ENCODE results near the gene BAMBI.

BAMBI gene, protein sequence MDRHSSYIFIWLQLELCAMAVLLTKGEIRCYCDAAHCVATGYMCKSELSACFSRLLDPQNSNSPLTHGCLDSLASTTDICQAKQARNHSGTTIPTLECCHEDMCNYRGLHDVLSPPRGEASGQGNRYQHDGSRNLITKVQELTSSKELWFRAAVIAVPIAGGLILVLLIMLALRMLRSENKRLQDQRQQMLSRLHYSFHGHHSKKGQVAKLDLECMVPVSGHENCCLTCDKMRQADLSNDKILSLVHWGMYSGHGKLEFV

GRCh38 chr10:28676968-28677887 is at the start of gene BAMBI:
Gene BAMBI, plus strand, starts transcription at chr10:28677521. Its CDS starts 377 bp downstream, at chr10:28677898.
- Histone ChIP-seq H3K36me3 (ENCODE audit: control insufficient read depth in 5 of 5, insufficient read depth in 5 of 5, low read length in 5 of 5) (peaks cover 0 to 4% (median 0%) of the 10 kb centered on the region in 5 donors), H3K4me1 (ENCODE audit: control insufficient read depth in 5 of 5, insufficient read depth in 5 of 5, low read length in 5 of 5) (peaks cover 0 to 46% (median 44%) of the 10 kb centered on the region in 5 donors), H3K27ac (ENCODE audit: low read depth, low read length) (no peak within 1 kb of the TSS), H3K9me3 (ENCODE audit: control insufficient read depth in 5 of 5, low read length in 5 of 5) (no peaks in the 10 kb centered on the region), H3K27me3 (ENCODE audit: control insufficient read depth in 5 of 5, insufficient read depth in 4 of 5, low read length in 5 of 5) (peaks cover 0 to 9% (median 4%) of the 10 kb centered on the region in 5 donors), H3K4me3 (ENCODE audit: low read depth in 1 of 5, low read length in 5 of 5) (peak within 1 kb of the TSS; percentile 67 to 88 (median 71)), H3K9ac (ENCODE audit: low read length in 5 of 5) (peak within 1 kb of the TSS in 4 of 5 donors; percentile 64 to 78 (median 66))

DNA sequence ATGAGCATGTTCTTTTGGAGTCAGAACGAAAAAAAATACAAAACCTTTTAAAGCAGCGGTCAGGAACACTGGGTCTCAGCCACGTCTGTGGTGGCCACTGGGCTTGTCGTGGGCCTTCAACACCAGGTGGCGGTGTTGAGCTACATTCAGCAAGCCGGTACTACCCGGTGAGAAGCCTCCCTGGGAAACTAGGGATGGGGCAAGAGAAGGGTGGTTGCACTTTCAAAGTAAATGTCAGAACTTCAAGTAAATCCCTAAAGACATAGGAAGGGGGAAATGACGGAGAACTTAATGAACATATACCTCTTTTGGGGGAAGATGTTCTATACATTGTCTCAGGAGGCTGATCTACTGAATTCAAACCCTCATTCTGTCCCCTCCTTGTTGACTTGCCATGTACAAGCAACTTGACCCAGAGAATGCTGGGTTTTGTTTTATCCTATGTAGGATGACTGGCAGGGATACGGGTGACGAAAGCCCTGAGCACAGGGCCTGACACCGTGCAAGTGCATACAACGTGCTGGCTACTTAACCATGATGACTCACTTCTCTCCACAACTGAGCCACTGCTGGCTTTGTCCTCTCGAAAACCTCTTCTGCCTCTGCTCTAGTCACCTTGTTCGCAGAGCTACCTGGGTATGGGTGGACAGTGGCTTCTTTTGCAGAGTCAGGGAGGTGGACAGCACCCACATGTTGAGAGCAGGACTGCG is 49.0 kb upstream of the BAMBI start:
- no peak overlapping the region for H3K9ac ChIP-seq (ENCODE audit: low read length in 5 of 5)
- H3K27ac ChIP-seq (ENCODE audit: low read depth, low read length): no peak overlapping the region
- H3K36me3 ChIP-seq (ENCODE audit: control insufficient read depth in 5 of 5, insufficient read depth in 5 of 5, low read length in 5 of 5): peaks cover 0 to 4% (median 0%) of the 10 kb centered on the region in 5 donors
- peaks cover 0 to 3% (median 0%) of the 10 kb centered on the region in 5 donors for H3K4me1 ChIP-seq (ENCODE audit: control insufficient read depth in 5 of 5, insufficient read depth in 5 of 5, low read length in 5 of 5)
- H3K4me3 ChIP-seq (ENCODE audit: low read depth in 1 of 5, low read length in 5 of 5): no peak overlapping the region
- no peaks in the 10 kb centered on the region for H3K9me3 ChIP-seq (ENCODE audit: control insufficient read depth in 5 of 5, low read length in 5 of 5)
- peaks cover 3 to 19% (median 6%) of the 10 kb centered on the region in 5 donors for H3K27me3 ChIP-seq (ENCODE audit: control insufficient read depth in 5 of 5, insufficient read depth in 4 of 5, low read length in 5 of 5)

GRCh38 chr10:28631896-28632583 is 45.3 kb upstream of the BAMBI start:
- Histone ChIP-seq H3K27me3 (ENCODE audit: control insufficient read depth in 5 of 5, insufficient read depth in 4 of 5, low read length in 5 of 5) (peaks cover 3 to 17% (median 6%) of the 10 kb centered on the region in 5 donors), H3K36me3 (ENCODE audit: control insufficient read depth in 5 of 5, insufficient read depth in 5 of 5, low read length in 5 of 5) (no peaks in the 10 kb centered on the region), H3K4me3 (ENCODE audit: low read depth in 1 of 5, low read length in 5 of 5) (no peak overlapping the region), H3K4me1 (ENCODE audit: control insufficient read depth in 5 of 5, insufficient read depth in 5 of 5, low read length in 5 of 5) (peaks cover 0 to 3% (median 0%) of the 10 kb centered on the region in 5 donors), H3K9ac (ENCODE audit: low read length in 5 of 5) (no peak overlapping the region), H3K27ac (ENCODE audit: low read depth, low read length) (no peak overlapping the region), H3K9me3 (ENCODE audit: control insufficient read depth in 5 of 5, low read length in 5 of 5) (no peaks in the 10 kb centered on the region)

GRCh38 chr10:28632584-28632945 is 44.8 kb upstream of the BAMBI start:
- Histone ChIP-seq H3K9me3 (ENCODE audit: control insufficient read depth in 5 of 5, low read length in 5 of 5) (peaks cover 0 to 2% (median 0%) of the 10 kb centered on the region in 5 donors), H3K36me3 (ENCODE audit: control insufficient read depth in 5 of 5, insufficient read depth in 5 of 5, low read length in 5 of 5) (no peaks in the 10 kb centered on the region), H3K27ac (ENCODE audit: low read depth, low read length) (no peak overlapping the region), H3K9ac (ENCODE audit: low read length in 5 of 5) (no peak overlapping the region), H3K27me3 (ENCODE audit: control insufficient read depth in 5 of 5, insufficient read depth in 4 of 5, low read length in 5 of 5) (peaks cover 3 to 15% (median 6%) of the 10 kb centered on the region in 5 donors), H3K4me1 (ENCODE audit: control insufficient read depth in 5 of 5, insufficient read depth in 5 of 5, low read length in 5 of 5) (peaks cover 0 to 3% (median 0%) of the 10 kb centered on the region in 5 donors), H3K4me3 (ENCODE audit: low read depth in 1 of 5, low read length in 5 of 5) (no peak overlapping the region)

DNA sequence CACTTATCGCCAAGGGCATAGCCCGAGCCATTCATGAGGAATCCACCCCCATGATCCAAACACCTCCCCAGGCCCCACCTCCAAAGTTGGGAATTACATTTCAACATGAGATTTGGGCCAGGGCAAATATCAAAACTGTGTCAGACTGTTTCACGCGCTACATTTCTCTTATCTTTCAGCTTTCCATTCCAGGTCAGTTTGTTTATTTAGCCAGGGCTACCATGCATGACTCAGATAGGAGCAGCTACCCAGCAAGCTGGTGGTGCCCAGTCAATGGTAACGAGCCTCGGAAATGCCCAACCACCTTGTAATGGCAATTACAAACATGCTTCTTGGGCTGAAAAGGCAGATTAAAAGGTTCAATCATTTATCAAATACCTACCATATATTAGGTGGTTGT is 43.6 kb upstream of the BAMBI start:
- no peak overlapping the region for H3K27ac ChIP-seq (ENCODE audit: low read depth, low read length)
- no peak overlapping the region for H3K9ac ChIP-seq (ENCODE audit: low read length in 5 of 5)
- peaks cover 0 to 5% (median 0%) of the 10 kb centered on the region in 5 donors for H3K9me3 ChIP-seq (ENCODE audit: control insufficient read depth in 5 of 5, low read length in 5 of 5)
- peaks cover 3 to 13% (median 6%) of the 10 kb centered on the region in 5 donors for H3K27me3 ChIP-seq (ENCODE audit: control insufficient read depth in 5 of 5, insufficient read depth in 4 of 5, low read length in 5 of 5)
- H3K4me1 ChIP-seq (ENCODE audit: control insufficient read depth in 5 of 5, insufficient read depth in 5 of 5, low read length in 5 of 5): no peaks in the 10 kb centered on the region
- no peaks in the 10 kb centered on the region for H3K36me3 ChIP-seq (ENCODE audit: control insufficient read depth in 5 of 5, insufficient read depth in 5 of 5, low read length in 5 of 5)
- H3K4me3 ChIP-seq (ENCODE audit: low read depth in 1 of 5, low read length in 5 of 5): no peak overlapping the region

DNA sequence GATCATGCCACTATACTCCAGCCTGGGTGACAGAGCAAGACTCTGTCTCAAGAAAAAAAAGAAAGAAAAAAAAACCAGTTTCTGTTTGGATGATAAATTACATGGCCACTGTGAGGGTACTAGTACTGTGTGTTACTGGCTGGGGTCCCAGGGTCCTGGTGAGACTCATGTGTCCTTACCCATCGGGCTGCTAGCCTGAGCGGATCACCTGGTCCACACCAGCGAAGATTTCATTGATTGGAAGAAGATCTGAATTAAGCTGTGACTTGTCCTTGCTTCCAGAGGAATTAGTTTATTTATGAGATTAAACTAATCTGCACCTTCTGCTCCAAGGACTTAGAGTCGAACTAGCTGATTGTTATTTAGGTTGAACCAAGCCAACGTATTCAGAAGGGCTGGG is 40.0 kb upstream of the BAMBI start:
- Histone ChIP-seq H3K27me3 (ENCODE audit: control insufficient read depth in 5 of 5, insufficient read depth in 4 of 5, low read length in 5 of 5) (no peaks in the 10 kb centered on the region), H3K27ac (ENCODE audit: low read depth, low read length) (no peak overlapping the region), H3K4me1 (ENCODE audit: control insufficient read depth in 5 of 5, insufficient read depth in 5 of 5, low read length in 5 of 5) (no peaks in the 10 kb centered on the region), H3K9ac (ENCODE audit: low read length in 5 of 5) (no peak overlapping the region), H3K4me3 (ENCODE audit: low read depth in 1 of 5, low read length in 5 of 5) (no peak overlapping the region), H3K9me3 (ENCODE audit: control insufficient read depth in 5 of 5, low read length in 5 of 5) (peaks cover 0 to 6% (median 0%) of the 10 kb centered on the region in 5 donors), H3K36me3 (ENCODE audit: control insufficient read depth in 5 of 5, insufficient read depth in 5 of 5, low read length in 5 of 5) (no peaks in the 10 kb centered on the region)

GRCh38 chr10:28638392-28638791 is 38.9 kb upstream of the BAMBI start:
- H3K4me3 ChIP-seq (ENCODE audit: low read depth in 1 of 5, low read length in 5 of 5): no peak overlapping the region
- no peaks in the 10 kb centered on the region for H3K27me3 ChIP-seq (ENCODE audit: control insufficient read depth in 5 of 5, insufficient read depth in 4 of 5, low read length in 5 of 5)
- no peaks in the 10 kb centered on the region for H3K36me3 ChIP-seq (ENCODE audit: control insufficient read depth in 5 of 5, insufficient read depth in 5 of 5, low read length in 5 of 5)
- peaks cover 0 to 6% (median 0%) of the 10 kb centered on the region in 5 donors for H3K9me3 ChIP-seq (ENCODE audit: control insufficient read depth in 5 of 5, low read length in 5 of 5)
- H3K4me1 ChIP-seq (ENCODE audit: control insufficient read depth in 5 of 5, insufficient read depth in 5 of 5, low read length in 5 of 5): no peaks in the 10 kb centered on the region
- H3K9ac ChIP-seq (ENCODE audit: low read length in 5 of 5): no peak overlapping the region
- no peak overlapping the region for H3K27ac ChIP-seq (ENCODE audit: low read depth, low read length)

DNA sequence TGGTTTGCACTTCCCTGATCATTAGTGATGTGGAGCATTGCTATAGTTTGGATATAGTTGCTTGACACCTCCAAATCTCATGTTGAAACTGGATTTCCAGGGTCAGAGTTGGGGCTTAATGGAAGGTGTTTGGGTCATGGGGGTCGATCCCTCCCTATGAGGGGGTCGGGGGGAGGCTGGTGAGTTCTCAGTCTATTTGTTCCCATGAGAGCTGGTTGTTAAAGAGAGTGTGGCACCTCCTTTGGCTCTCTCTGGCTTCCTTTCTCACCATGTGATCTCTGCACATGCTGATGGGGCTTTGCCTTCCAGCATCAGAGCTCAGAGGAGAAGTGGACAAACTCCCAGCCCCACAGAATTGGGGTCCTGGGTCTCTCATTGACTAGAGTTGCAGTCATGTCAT is 36.8 kb upstream of the BAMBI start:
- no peaks in the 10 kb centered on the region for H3K4me1 ChIP-seq (ENCODE audit: control insufficient read depth in 5 of 5, insufficient read depth in 5 of 5, low read length in 5 of 5)
- H3K9me3 ChIP-seq (ENCODE audit: control insufficient read depth in 5 of 5, low read length in 5 of 5): peaks cover 0 to 6% (median 0%) of the 10 kb centered on the region in 5 donors
- H3K27me3 ChIP-seq (ENCODE audit: control insufficient read depth in 5 of 5, insufficient read depth in 4 of 5, low read length in 5 of 5): peaks cover 0 to 2% (median 0%) of the 10 kb centered on the region in 5 donors
- no peak overlapping the region for H3K9ac ChIP-seq (ENCODE audit: low read length in 5 of 5)
- H3K4me3 ChIP-seq (ENCODE audit: low read depth in 1 of 5, low read length in 5 of 5): no peak overlapping the region
- no peak overlapping the region for H3K27ac ChIP-seq (ENCODE audit: low read depth, low read length)
- H3K36me3 ChIP-seq (ENCODE audit: control insufficient read depth in 5 of 5, insufficient read depth in 5 of 5, low read length in 5 of 5): no peaks in the 10 kb centered on the region

DNA sequence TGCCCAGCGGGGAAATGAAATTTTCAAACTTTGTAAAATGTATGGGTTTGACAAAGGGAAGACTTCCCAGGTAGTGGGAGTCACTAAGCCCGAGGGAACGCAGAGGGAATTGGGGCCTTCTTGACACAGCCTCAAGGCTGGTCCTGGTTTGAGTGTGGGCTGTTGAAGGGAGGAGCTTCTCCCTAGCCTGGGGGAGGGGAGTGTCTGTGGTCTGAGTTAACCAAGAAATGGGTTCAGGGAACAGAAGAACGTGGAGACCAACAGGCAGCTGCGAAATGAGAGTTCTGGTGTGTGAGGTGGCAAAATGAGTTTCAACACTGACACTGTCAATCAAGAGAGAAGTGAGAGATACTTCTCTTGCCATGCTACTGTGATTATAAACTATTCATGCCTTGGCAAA is 32.7 kb upstream of the BAMBI start:
- Histone ChIP-seq H3K4me3 (ENCODE audit: low read depth in 1 of 5, low read length in 5 of 5) (no peak overlapping the region), H3K4me1 (ENCODE audit: control insufficient read depth in 5 of 5, insufficient read depth in 5 of 5, low read length in 5 of 5) (no peaks in the 10 kb centered on the region), H3K9me3 (ENCODE audit: control insufficient read depth in 5 of 5, low read length in 5 of 5) (no peaks in the 10 kb centered on the region), H3K27me3 (ENCODE audit: control insufficient read depth in 5 of 5, insufficient read depth in 4 of 5, low read length in 5 of 5) (peaks cover 0 to 2% (median 0%) of the 10 kb centered on the region in 5 donors), H3K9ac (ENCODE audit: low read length in 5 of 5) (no peak overlapping the region), H3K27ac (ENCODE audit: low read depth, low read length) (no peak overlapping the region), H3K36me3 (ENCODE audit: control insufficient read depth in 5 of 5, insufficient read depth in 5 of 5, low read length in 5 of 5) (no peaks in the 10 kb centered on the region)
